ENCODE measurements around the gene RPS23. TPM values are rescaled to one million over a fixed set of nuclear protein-coding genes. Genes with fewer than 3 reads are reported as not detected.

The RPS23 gene
- total RNA-seq, 2 experiments from 2014 or later, result 2,952 to 3,790 TPM

GRCh38 chr5:82308416-82308815 lies 30.3 kb upstream of the RPS23 start:
- Histone ChIP-seq H3K4me1 (ENCODE audit: insufficient read depth, low read length, poor library complexity, severe bottlenecking) (no peaks in the 10 kb centered on the region), H3K4me3 (ENCODE audit: low read depth, low read length, poor library complexity, severe bottlenecking) (no peak overlapping the region), H3K9me2 (ENCODE audit: insufficient read depth, low read length) (no peaks in the 10 kb centered on the region), H2AFZ (ENCODE audit: low read length) (no peak overlapping the region), H3K36me3 (ENCODE audit: insufficient read depth, low read length) (no peaks in the 10 kb centered on the region), H3K9me3 (ENCODE audit: low read length) (no peaks in the 10 kb centered on the region), H3K79me2 (ENCODE audit: insufficient read depth, low read depth, low read length) (no peaks in the 10 kb centered on the region), H3K4me2 (ENCODE audit: low read length) (no peak overlapping the region), H4K20me1 (ENCODE audit: insufficient read depth, low read length) (no peaks in the 10 kb centered on the region), H3K27ac (ENCODE audit: low read depth, low read length, poor library complexity, severe bottlenecking) (no peak overlapping the region)
- ChIA-PET POLR2A (no interaction called here), CTCF (ENCODE audit: unreplicated experiment) (no interaction called here)
- no TSS peak for BruUV-seq (replicated peaks)
- intact Hi-C loops (cut with micrococcal nuclease; ENCODE audit: unreplicated experiment), result no loop called here
- TF ChIP-seq EZH2phosphoT487 (IDR thresholded peaks at IDR 0.05; ENCODE audit: borderline replicate concordance, low read depth, low read length), result no peak
- TF ChIP-seq, protein P1, sequence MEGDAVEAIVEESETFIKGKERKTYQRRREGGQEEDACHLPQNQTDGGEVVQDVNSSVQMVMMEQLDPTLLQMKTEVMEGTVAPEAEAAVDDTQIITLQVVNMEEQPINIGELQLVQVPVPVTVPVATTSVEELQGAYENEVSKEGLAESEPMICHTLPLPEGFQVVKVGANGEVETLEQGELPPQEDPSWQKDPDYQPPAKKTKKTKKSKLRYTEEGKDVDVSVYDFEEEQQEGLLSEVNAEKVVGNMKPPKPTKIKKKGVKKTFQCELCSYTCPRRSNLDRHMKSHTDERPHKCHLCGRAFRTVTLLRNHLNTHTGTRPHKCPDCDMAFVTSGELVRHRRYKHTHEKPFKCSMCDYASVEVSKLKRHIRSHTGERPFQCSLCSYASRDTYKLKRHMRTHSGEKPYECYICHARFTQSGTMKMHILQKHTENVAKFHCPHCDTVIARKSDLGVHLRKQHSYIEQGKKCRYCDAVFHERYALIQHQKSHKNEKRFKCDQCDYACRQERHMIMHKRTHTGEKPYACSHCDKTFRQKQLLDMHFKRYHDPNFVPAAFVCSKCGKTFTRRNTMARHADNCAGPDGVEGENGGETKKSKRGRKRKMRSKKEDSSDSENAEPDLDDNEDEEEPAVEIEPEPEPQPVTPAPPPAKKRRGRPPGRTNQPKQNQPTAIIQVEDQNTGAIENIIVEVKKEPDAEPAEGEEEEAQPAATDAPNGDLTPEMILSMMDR (conservative IDR thresholded peaks at IDR 0.05; ENCODE audit: low read length), result no peak
- DNase-seq (ENCODE audit: low spot score), result no peak

- Histone ChIP-seq H4K20me1 (ENCODE audit: insufficient read depth, low read length) (no peaks in the 10 kb centered on the region), H3K4me1 (ENCODE audit: insufficient read depth, low read length, poor library complexity, severe bottlenecking) (no peaks in the 10 kb centered on the region), H3K27ac (ENCODE audit: low read depth, low read length, poor library complexity, severe bottlenecking) (no peak overlapping the region), H3K4me2 (ENCODE audit: low read length) (no peak overlapping the region), H3K4me3 (ENCODE audit: low read depth, low read length, poor library complexity, severe bottlenecking) (no peak overlapping the region), H2AFZ (ENCODE audit: low read length) (no peak overlapping the region), H3K79me2 (ENCODE audit: insufficient read depth, low read depth, low read length) (no peaks in the 10 kb centered on the region), H3K36me3 (ENCODE audit: insufficient read depth, low read length) (no peaks in the 10 kb centered on the region), H3K9me3 (ENCODE audit: low read length) (no peaks in the 10 kb centered on the region), H3K9me2 (ENCODE audit: insufficient read depth, low read length) (no peaks in the 10 kb centered on the region)
- BruUV-seq (replicated peaks), result no TSS peak
- no peak for DNase-seq (ENCODE audit: low spot score)
- POLR2A ChIA-PET, result no interaction called here
- TF ChIP-seq EZH2phosphoT487 (IDR thresholded peaks at IDR 0.05; ENCODE audit: borderline replicate concordance, low read depth, low read length), result no peak
- TF ChIP-seq, protein P1 (conservative IDR thresholded peaks at IDR 0.05; ENCODE audit: low read length), result no peak
- intact Hi-C loops (cut with micrococcal nuclease; ENCODE audit: unreplicated experiment), result no loop called here
- CTCF ChIA-PET (ENCODE audit: unreplicated experiment), result interaction anchor here (0.6 kb wide), 1 partner anchor 10 kb away, joined by 3 read pairs; no protein-coding TSS in a partner anchor
Measured at GRCh38 chr5:82307451-82307850, 29.3 kb upstream of the RPS23 start.

DNA sequence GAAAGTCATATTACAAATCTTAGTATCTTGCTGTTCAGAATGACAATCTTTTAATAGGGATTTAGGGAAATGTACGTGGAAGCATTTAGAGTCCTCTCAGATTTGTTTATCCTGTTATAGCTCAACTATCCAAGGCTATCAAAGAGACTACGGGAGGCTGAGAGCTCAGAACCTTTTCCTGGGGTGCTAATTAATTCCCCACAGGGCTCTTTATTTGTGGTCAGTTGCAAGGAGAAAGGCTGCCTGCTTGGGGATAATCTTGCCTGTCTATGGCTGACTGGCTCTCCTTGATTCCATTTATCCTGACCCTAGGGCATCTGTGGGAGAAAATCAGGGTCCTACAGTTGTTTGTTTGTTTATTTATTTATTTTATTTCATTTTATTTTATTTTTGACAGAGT lies 28.0 kb upstream of the RPS23 start:
- Histone ChIP-seq H3K4me3 (ENCODE audit: low read depth, low read length, poor library complexity, severe bottlenecking) (no peak overlapping the region), H3K4me1 (ENCODE audit: insufficient read depth, low read length, poor library complexity, severe bottlenecking) (no peaks in the 10 kb centered on the region), H3K79me2 (ENCODE audit: insufficient read depth, low read depth, low read length) (no peaks in the 10 kb centered on the region), H3K9me2 (ENCODE audit: insufficient read depth, low read length) (no peaks in the 10 kb centered on the region), H4K20me1 (ENCODE audit: insufficient read depth, low read length) (no peaks in the 10 kb centered on the region), H3K36me3 (ENCODE audit: insufficient read depth, low read length) (no peaks in the 10 kb centered on the region), H3K9me3 (ENCODE audit: low read length) (no peaks in the 10 kb centered on the region), H3K27ac (ENCODE audit: low read depth, low read length, poor library complexity, severe bottlenecking) (no peak overlapping the region), H2AFZ (ENCODE audit: low read length) (no peak overlapping the region), H3K4me2 (ENCODE audit: low read length) (no peak overlapping the region)
- TF ChIP-seq EZH2phosphoT487 (IDR thresholded peaks at IDR 0.05; ENCODE audit: borderline replicate concordance, low read depth, low read length), result no peak
- TF ChIP-seq, protein P1 (conservative IDR thresholded peaks at IDR 0.05; ENCODE audit: low read length), result no peak
- CTCF ChIA-PET (ENCODE audit: unreplicated experiment), result no interaction called here
- POLR2A ChIA-PET, result interaction anchor here (0.7 to 0.9 kb wide), 2 partner anchors 10 to 1691 kb away, joined by 3 read pairs; no protein-coding TSS in a partner anchor
- no TSS peak for BruUV-seq (replicated peaks)
- DNase-seq (ENCODE audit: low spot score), result no peak
- intact Hi-C loops (cut with micrococcal nuclease; ENCODE audit: unreplicated experiment), result no loop called here
